Measurements from ENCODE around the gene PRELID3B.
"Not testable (repeated sequence)": the region's sequence is repeated elsewhere in the genome, so short reads cannot be mapped to it uniquely, and the experiment has no call there.

PRELID3B gene

GRCh38 chr20:59047938-59048680 is 5.5 kb upstream of the PRELID3B start:
- DNase-seq: no peak

GRCh38 chr20:59046862-59047261 is 4.3 kb upstream of the PRELID3B start:
- no peak for DNase-seq

DNA sequence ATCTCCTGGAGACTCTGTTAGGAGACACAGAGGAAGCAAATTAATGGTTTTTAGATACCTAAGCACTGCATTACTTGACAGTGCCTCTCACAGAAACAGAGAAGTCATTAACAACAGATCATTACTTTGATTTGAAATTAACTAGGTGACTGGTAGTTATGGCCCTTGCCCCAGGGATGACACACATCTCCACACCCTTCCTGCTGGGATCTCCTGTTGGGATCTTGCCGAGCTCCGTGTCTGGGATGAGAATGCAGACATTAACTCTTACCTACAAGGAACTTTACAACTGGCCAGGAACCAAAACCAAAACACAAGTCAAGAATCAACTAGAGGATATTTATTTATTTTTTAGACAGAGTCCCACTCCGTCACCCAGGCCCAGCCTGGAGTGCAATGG is 2.2 kb upstream of the PRELID3B start:
- DNase-seq: no peak

DNA sequence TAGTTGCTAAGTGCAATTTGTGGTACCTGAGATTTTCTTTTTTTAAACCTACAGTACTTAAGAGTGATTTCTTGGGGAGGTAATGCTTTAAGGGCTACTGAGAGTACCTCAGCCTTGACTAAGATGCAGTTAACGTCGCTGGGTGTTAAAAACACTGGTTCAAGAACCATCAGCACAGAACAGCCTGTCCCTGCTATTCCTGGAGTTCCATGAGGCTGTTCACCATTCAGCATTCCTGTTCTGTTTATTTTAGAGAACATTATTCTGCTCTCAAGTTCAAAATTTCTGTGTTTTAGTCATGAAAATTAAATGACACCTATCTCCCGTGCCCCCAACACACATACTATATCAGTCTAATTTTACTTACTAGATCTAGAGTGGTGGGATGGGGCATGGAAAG is 1.7 kb upstream of the PRELID3B start:
- no peak for DNase-seq

- DNase-seq: no peak
Observed at GRCh38 chr20:59043698-59044097, 1.1 kb upstream of the PRELID3B start.

DNA sequence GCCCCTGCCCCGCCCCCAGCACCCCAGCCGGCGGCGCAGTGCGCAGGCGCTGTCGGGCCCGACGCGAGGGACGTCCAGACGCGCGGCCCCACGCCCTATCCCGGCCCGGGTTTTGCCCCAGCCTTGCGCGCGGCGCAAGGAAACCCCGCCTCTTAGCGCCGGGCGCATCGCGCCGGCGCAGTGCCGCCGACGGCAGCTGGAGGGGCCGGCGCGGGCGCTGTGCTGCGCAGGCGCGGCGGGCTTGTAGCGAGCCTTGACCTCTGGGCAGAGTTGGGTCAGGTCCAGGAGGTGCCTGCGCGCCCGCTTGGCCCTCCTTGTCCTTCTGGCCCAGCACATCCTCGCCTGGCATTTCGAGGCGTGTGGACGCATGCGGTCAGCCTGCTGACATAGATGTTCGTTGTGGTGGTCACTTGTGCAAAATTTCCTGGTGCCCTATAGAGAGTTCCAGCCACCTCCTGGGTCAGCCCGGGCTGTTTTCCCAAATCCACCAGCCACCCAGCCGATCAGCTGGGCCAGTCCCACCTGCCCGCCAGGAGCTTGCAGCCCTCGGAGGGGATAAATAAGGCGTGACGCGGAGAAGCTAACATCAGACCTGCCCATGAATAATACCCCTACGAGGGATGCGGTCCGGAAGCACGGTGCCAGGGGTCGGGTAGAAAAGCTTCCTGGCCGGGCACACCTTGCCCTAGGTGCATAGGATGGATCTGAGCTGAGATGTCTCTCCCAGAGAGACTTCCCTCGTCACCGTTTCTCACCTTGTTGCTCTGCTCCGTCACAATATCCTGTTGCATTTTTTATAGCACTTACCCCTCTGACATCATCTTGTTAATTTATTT is 428 bp upstream of the PRELID3B start:
- peak; percentile 94 to 96 for DNase-seq

- DNase-seq: not testable (repeated sequence)
Observed at GRCh38 chr20:59041487-59041886, 1.1 kb downstream of the PRELID3B start.

- DNase-seq: no peak
Observed at GRCh38 chr20:59040667-59041066, 1.9 kb downstream of the PRELID3B start.

DNA sequence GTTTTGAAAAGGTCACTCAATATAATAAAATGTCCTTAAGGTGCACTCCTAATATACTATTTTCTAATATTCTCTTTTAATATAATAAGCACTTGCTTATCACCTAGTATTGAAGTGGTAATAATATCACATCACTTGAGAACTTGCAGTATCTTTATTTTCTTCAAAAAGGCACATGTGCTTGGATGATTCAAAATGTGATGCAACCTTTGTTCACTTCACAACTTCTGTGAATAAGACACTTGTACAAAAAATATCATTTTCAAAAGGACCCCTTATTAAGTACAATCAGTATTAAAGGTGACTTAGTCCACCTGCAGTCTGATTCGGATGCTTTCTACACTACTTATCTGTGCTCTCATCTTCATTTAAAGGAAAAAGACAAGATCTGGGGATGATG is 3.4 kb downstream of the PRELID3B start:
- no peak for DNase-seq

DNA sequence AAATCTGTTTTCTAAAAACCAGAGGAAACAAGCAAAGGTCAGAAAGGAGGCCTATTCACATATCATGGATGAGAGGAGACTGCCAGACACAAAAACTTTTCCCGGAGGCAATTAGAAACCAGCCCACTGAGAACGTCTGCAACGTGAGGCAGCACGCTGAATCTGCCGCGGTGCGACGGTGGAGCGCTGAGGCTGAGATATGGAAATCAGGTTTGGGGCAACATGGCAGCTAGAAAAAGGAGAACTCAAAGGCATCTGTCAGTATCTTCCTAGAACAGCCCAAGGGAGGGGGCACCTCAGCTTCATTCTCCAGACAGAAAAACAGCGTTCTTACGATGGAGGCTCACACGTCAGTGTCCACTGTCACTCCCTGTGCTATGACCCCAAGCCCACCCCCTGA is 5.2 kb downstream of the PRELID3B start:
- no peak for DNase-seq

- no peak for DNase-seq
Observed at GRCh38 chr20:59035381-59035780, 7.2 kb downstream of the PRELID3B start.

GRCh38 chr20:59033616-59034165 is 8.9 kb downstream of the PRELID3B start:
- no peak for DNase-seq

DNA sequence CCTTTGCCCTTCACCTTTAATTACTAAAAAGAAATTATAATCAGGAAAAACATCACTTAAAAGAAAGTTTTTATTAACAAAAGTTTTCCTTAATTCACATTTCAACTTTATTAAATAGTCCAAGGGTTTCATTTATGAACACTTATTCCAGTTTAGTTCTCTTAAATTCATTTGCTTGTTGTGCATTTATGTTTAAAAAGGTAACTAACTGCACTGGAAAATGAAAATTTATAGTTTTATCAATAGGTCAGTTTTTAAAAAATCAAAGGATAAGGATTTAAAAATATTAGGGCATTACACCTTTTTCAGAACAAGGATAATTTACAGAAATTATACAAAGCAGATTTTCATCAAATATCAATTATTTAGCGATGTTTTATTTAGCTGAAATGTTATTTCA is 9.5 kb downstream of the PRELID3B start:
- DNase-seq: no peak

- DNase-seq: no peak
Observed at GRCh38 chr20:59032713-59033059, 9.9 kb downstream of the PRELID3B start.

DNA sequence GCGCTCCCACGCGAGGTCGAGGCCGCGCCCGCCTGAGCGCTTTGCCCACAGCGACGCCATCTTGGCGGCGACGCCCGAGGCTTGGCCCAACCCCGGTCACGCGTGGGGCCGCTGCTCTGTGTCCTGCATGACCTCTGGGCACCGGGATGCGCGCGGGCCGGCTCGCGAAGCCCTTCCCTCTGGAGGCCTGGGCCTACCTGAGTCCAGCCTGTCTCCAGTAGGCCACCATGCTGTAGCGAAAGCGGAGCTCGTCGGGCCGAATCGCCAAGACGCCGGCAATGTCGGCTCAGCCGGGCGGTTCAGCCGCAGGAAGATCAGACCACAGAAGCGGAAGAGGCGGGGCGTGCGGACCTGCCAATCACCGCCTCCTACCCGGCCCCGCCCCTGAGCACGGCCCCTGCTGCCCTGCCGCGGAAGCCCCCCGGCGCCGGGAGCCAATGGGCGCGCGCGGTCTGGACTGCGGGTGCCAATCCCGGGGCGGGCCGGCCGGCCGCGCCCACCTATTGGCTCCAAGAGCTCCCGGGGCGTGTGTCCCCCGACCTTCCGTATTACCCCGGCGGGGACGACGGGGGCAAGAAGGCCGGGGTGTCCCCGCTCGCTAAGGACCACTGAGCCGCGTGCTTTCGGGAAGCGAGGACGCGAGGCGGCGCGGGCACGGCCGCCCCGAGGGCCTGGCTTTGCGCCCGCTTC is 10.4 kb downstream of the PRELID3B start, which contains the start of gene ATP5F1E:
ATP5F1E (minus strand) TSS at position 313 of the 690 bp plus-strand sequence; CDS start at position 229, 84 bp downstream.
- DNase-seq: peak; percentile 95 to 97

- no peak for DNase-seq
Observed at GRCh38 chr20:59031564-59032022, 11.0 kb downstream of the PRELID3B start.

- no peak for DNase-seq
Observed at GRCh38 chr20:59030911-59031563, 11.5 kb downstream of the PRELID3B start.

- DNase-seq: no peak
Observed at GRCh38 chr20:59028812-59029211, 13.8 kb downstream of the PRELID3B start.

DNA sequence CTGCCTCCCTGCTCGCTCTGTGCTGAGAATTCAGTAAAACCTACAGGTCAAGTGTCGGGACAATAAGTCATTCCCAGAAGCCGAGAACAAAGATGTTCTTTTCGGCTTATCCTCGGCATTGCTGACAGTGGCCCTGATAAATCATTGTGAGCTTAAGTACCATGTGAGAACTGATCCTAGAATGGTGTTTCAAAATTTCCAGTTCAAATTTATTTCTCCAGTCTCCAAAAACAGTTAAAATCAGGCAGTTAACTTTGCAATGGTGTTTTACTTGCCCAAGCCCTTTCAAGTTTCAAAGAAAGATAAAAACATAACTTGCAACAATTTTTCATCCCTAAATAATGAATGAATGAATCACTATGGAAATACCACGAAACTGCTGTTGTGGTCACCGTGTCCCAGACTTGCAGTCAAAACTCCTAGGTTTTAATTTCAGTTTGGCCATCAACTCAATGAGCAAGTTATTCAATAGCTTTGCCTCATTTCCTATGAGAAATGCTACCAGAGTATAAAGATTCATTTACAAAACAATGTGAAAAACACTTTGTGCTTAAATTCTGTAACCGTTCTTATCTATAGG is 14.8 kb downstream of the PRELID3B start:
- DNase-seq: no peak

DNA sequence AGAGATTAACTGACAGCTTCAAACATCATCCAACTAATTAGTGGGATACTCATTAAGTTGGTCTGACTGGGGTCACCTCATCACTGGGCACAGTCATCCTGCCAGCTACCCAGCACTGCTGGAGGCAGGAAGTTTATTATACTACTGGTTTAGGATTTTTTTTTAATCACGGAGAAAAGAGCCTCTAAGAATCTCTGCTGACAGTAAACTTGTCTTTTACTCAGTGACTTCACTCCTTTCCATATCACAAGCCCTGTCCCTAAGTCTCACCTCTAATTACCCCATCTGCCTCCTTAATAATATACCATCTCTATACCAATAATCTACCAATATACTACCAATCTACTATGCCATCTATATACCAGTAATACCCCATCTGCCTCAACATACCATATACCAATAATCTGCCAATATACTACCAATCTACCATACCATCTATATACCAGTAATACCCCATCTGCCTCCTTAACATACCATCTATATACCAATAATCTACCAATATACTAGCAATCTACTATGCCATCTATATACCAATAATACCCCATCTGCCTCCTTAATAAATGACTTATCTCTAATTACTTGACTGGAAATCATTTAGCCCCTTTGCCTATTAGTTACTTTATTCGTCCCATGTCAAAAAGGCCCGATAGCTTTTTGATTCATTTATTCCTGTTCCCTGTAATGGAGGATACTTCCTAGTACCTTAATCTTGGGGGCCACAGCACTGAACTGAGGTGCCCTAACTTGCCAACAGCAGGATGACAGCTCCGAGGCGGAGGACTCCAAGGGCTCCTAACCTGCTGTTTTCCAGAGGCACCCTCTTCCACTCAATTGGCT is 15.5 kb downstream of the PRELID3B start:
- no peak for DNase-seq

- no peak for DNase-seq
Observed at GRCh38 chr20:59025511-59025910, 17.1 kb downstream of the PRELID3B start.

Data from stimulated activated CD4-positive, alpha-beta T cell treated with anti-CD3 and anti-CD28 coated beads, Interleukin-4, amount 100 ng/mL, for 4 hours (primary cell).